Body of pancreas (tissue), 4 donors: ENCODE results near the gene CD6.

Experiments
- CTCF ChIP-seq, 7 experiments: fragments of 450-650 bp in 4 of 7; fragments of 200-600 bp in 3 of 7; sonication (generic) in 3 of 7; IDR thresholded peaks; one replicate each; pipeline ENCODE4 v1.5.1; 2016 to 2019; ENCODE audit warnings: antibody characterized with exemption in 7 of 7
- POLR2A ChIP-seq, 3 donors: fragments of 450-650 bp; IDR thresholded peaks; one replicate each; pipeline ENCODE4 v1.6.1; 2016; ENCODE audit warnings: antibody characterized with exemption in 3 of 3, mild to moderate bottlenecking in 2 of 3

- no peak for TF ChIP-seq POLR2A (IDR thresholded peaks at IDR 0.05)
- TF ChIP-seq CTCF (IDR thresholded peaks at IDR 0.05): no peak
These were observed 94.6 kb downstream of the CD6 start for GRCh38 chr11:61065955-61066638.
